ENCODE measurements around the gene HAPSTR1. TPM values are rescaled to one million over a fixed set of nuclear protein-coding genes. Genes with fewer than 3 reads are reported as not detected.

Gene HAPSTR1
- total RNA-seq, 3 donors from 2014 or later: 55.8 to 69.8 (median 56.0) TPM

DNA sequence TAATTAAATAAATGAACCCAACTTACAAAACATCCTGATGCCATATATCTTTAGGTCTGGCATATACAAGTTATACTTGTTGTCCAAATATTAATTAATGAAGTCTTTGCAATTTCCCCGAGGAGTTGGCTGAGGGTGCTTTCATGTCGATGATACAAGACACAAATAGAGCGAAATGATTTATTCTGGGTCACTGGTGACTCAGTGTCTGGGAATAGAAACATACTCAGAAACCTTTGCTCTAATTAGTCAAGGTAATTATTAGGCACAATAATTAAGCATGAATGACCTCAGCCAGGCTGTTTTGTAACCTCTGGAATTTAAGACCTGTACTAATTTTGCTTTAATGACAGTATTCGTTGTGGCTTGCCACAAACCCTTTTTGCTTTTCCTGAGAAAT, 37.0 kb upstream of the HAPSTR1 start:
- H3K36me3 ChIP-seq (ENCODE audit: low read depth): no peaks in the 10 kb centered on the region
- H3K4me1 ChIP-seq (ENCODE audit: low read depth): no peaks in the 10 kb centered on the region
- TF ChIP-seq, protein P1, sequence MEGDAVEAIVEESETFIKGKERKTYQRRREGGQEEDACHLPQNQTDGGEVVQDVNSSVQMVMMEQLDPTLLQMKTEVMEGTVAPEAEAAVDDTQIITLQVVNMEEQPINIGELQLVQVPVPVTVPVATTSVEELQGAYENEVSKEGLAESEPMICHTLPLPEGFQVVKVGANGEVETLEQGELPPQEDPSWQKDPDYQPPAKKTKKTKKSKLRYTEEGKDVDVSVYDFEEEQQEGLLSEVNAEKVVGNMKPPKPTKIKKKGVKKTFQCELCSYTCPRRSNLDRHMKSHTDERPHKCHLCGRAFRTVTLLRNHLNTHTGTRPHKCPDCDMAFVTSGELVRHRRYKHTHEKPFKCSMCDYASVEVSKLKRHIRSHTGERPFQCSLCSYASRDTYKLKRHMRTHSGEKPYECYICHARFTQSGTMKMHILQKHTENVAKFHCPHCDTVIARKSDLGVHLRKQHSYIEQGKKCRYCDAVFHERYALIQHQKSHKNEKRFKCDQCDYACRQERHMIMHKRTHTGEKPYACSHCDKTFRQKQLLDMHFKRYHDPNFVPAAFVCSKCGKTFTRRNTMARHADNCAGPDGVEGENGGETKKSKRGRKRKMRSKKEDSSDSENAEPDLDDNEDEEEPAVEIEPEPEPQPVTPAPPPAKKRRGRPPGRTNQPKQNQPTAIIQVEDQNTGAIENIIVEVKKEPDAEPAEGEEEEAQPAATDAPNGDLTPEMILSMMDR (IDR thresholded peaks at IDR 0.05): no peak
- no peak for DNase-seq
- ATAC-seq: no peak
- no peak overlapping the region for H3K4me3 ChIP-seq
- intact Hi-C loops (cut with DNase I, micrococcal nuclease): no loop called here
- H3K9me3 ChIP-seq: no peaks in the 10 kb centered on the region

DNA sequence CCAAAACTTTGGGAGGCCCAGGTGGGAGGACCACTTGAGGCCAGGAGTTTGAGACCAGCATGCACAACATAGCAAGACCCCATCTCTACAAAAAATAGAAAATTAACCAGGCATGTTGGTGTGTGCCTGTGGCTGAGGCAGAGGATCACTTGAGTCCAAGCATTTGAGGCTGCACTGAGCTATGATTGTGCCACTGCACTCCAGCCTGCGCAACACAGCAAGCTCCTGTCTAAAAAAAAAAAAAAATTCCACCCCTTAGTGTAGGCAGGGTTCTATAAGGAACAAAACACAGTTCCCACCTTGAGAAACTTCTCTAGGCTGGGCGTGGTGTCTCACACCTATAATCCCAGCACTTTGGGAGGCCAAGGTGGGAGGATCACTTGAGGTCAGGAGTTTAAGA, 36.3 kb upstream of the HAPSTR1 start:
- ATAC-seq: no peak
- intact Hi-C loops (cut with DNase I, micrococcal nuclease): no loop called here

DNA sequence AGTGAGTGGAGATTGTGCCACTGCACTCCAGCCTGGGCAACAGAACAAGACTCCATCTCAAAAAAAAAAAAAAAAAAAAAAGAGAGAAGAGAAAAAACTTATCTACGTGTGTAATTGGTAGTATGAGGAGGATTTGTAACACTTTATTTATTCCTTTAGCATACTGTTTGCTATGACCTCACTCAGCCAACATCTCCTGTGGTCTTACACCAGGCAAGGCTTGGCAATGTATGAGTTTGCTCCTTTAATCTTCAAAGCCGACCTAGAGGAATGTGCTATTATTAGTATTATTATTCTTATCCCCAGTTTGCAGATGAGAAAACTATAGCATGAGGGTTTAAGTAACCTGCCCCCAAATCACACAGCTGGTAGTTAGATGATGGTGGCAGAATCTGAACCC, 35.8 kb upstream of the HAPSTR1 start:
- no peaks in the 10 kb centered on the region for H3K36me3 ChIP-seq (ENCODE audit: low read depth)
- H3K4me3 ChIP-seq: no peak overlapping the region
- H3K4me1 ChIP-seq (ENCODE audit: low read depth): no peaks in the 10 kb centered on the region
- H3K9me3 ChIP-seq: no peaks in the 10 kb centered on the region
- no peak for ATAC-seq
- TF ChIP-seq, protein P1 (IDR thresholded peaks at IDR 0.05): no peak
- intact Hi-C loops (cut with DNase I, micrococcal nuclease): no loop called here
- no peak for DNase-seq

More for the DNA sequence above, 36.3 kb upstream of the HAPSTR1 start:
- no peaks in the 10 kb centered on the region for H3K36me3 ChIP-seq (ENCODE audit: low read depth)
- TF ChIP-seq, protein P1 (IDR thresholded peaks at IDR 0.05): no peak
- H3K9me3 ChIP-seq: no peaks in the 10 kb centered on the region
- H3K4me3 ChIP-seq: no peak overlapping the region
- no peak for DNase-seq
- no peaks in the 10 kb centered on the region for H3K4me1 ChIP-seq (ENCODE audit: low read depth)

DNA sequence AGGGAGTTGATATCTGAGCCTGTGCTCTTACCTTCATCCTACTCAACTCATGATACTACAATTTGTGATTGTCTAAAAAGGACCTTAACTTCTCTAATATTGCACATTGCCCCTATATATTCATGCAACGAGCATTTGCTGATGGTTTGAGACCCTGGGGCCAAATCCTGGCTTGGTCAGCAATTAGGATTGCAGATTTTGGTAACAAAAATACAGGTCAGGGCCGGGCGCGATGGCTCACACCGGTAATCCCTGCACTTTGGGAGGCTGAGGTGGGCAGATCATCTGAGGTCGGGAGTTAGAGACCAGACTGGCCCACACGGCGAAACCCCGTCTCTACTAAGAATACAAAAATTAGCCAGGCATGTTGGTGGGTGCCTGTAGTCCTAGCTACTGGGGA, 35.4 kb upstream of the HAPSTR1 start:
- intact Hi-C loops (cut with DNase I, micrococcal nuclease): no loop called here
- no peak for ATAC-seq
- H3K9me3 ChIP-seq: no peaks in the 10 kb centered on the region
- no peaks in the 10 kb centered on the region for H3K36me3 ChIP-seq (ENCODE audit: low read depth)
- no peak for DNase-seq
- no peaks in the 10 kb centered on the region for H3K4me1 ChIP-seq (ENCODE audit: low read depth)
- no peak overlapping the region for H3K4me3 ChIP-seq
- TF ChIP-seq, protein P1 (IDR thresholded peaks at IDR 0.05): no peak

DNA sequence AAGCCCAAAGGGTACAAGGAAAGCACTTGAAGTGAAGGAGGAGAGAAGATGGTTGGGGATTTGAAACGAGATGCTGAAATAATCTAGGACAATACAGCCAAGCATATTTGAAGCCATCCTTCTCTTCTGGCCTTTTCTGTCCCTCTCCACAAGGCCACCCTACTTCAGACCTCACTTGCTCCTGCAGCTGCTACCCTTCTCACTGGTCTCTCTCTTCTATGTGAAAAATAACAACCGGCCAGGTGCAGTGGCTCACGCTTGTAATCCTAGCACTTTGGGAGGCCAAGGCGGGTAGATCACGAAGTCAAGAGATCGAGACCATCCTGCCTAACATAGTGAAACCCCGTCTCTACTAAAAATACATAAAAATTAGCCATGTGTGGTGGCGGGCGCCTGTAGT, 33.2 kb upstream of the HAPSTR1 start:
- intact Hi-C loops (cut with DNase I, micrococcal nuclease): no loop called here

More for the DNA sequence above, 33.2 kb upstream of the HAPSTR1 start:
- no peaks in the 10 kb centered on the region for H3K9me3 ChIP-seq
- ATAC-seq: no peak
- TF ChIP-seq, protein P1 (IDR thresholded peaks at IDR 0.05): no peak
- H3K4me1 ChIP-seq (ENCODE audit: low read depth): no peaks in the 10 kb centered on the region
- no peaks in the 10 kb centered on the region for H3K36me3 ChIP-seq (ENCODE audit: low read depth)
- no peak overlapping the region for H3K4me3 ChIP-seq
- no peak for DNase-seq

All from mucosa of descending colon (tissue), 3 donors.